Gastrocnemius medialis (tissue), 4 donors: Measurements from ENCODE around the gene FITM1.

ENCODE experiments used
- CTCF ChIP-seq, 5 experiments: fragments of 450-650 bp in 3 of 5; fragments of 200-600 bp in 2 of 5; sonication (generic) in 2 of 5; IDR thresholded peaks in 4 of 5; conservative IDR thresholded peaks in 1 of 5; 1 replicate in 4 of 5; 2 replicates in 1 of 5; pipeline ENCODE4 v1.5.1; 2016 to 2019; ENCODE audit warnings: antibody characterized with exemption in 5 of 5, mild to moderate bottlenecking in 3 of 5, moderate library complexity in 3 of 5
- POLR2A ChIP-seq, 2 donors: fragments of 450-650 bp; IDR thresholded peaks; one replicate each; pipeline ENCODE4 v1.6.1; 2017; ENCODE audit warnings: antibody characterized with exemption in 2 of 2, mild to moderate bottlenecking in 2 of 2, moderate library complexity in 2 of 2

GRCh38 chr14:24162093-24162492 lies 31.6 kb downstream of the FITM1 start:
- no peak for TF ChIP-seq POLR2A (IDR thresholded peaks at IDR 0.05)
- TF ChIP-seq CTCF (IDR thresholded peaks at IDR 0.05 in 4 of 5, conservative IDR thresholded peaks at IDR 0.05 in 1 of 5): no peak
